ENCODE data around the gene ROR2.

Gene ROR2

GRCh38 chr9:91716239-91716638 is 233.8 kb downstream of the ROR2 start:
- DNase-seq (ENCODE audit: low spot score) = no peak

GRCh38 chr9:91714874-91715615 is 235.0 kb downstream of the ROR2 start:
- DNase-seq (ENCODE audit: low spot score) = no peak

- DNase-seq (ENCODE audit: low spot score) = no peak
Measured at GRCh38 chr9:91714020-91714806, 235.8 kb downstream of the ROR2 start.

- no peak for DNase-seq (ENCODE audit: low spot score)
Measured at GRCh38 chr9:91712811-91713210, 237.2 kb downstream of the ROR2 start.

- DNase-seq (ENCODE audit: low spot score) = peak; percentile 18
Measured at GRCh38 chr9:91711755-91712601, 238.1 kb downstream of the ROR2 start.

- DNase-seq (ENCODE audit: low spot score) = no peak
Measured at GRCh38 chr9:91710158-91710557, 239.9 kb downstream of the ROR2 start.

GRCh38 chr9:91705386-91705785 is 244.6 kb downstream of the ROR2 start:
- no peak for DNase-seq (ENCODE audit: low spot score)

GRCh38 chr9:91700475-91700874 is 249.6 kb downstream of the ROR2 start:
- DNase-seq (ENCODE audit: low spot score) = no peak

- no peak for DNase-seq (ENCODE audit: low spot score)
Measured at GRCh38 chr9:91698266-91698665, 251.8 kb downstream of the ROR2 start.

- no peak for DNase-seq (ENCODE audit: low spot score)
Measured at GRCh38 chr9:91697201-91697600, 252.8 kb downstream of the ROR2 start.

GRCh38 chr9:91694081-91694870 is 255.8 kb downstream of the ROR2 start:
- no peak for DNase-seq (ENCODE audit: low spot score)

GRCh38 chr9:91693226-91693625 is 256.8 kb downstream of the ROR2 start:
- no peak for DNase-seq (ENCODE audit: low spot score)

GRCh38 chr9:91690540-91691249 is 259.3 kb downstream of the ROR2 start:
- no peak for DNase-seq (ENCODE audit: low spot score)

GRCh38 chr9:91689006-91689405 is 261.0 kb downstream of the ROR2 start:
- no peak for DNase-seq (ENCODE audit: low spot score)

- no peak for DNase-seq (ENCODE audit: low spot score)
Measured at GRCh38 chr9:91683269-91683668, 266.8 kb downstream of the ROR2 start.

GRCh38 chr9:91682806-91683205 is 267.2 kb downstream of the ROR2 start:
- DNase-seq (ENCODE audit: low spot score) = no peak

GRCh38 chr9:91681461-91682305 is 268.3 kb downstream of the ROR2 start:
- DNase-seq (ENCODE audit: low spot score) = peak; percentile 59

GRCh38 chr9:91680998-91681397 is 269.0 kb downstream of the ROR2 start:
- DNase-seq (ENCODE audit: low spot score) = no peak

GRCh38 chr9:91680106-91680505 is 269.9 kb downstream of the ROR2 start:
- DNase-seq (ENCODE audit: low spot score) = no peak

All from putamen (tissue), 1 donor.